HG03097 (cell line): ENCODE data around the gene TMEM191B.
"Not testable (repeated sequence)": the region's sequence is repeated elsewhere in the genome, so short reads cannot be mapped to it uniquely, and the experiment has no call there.

Experiments used
- ATAC-seq: cut with Tn5 transposase; IDR thresholded peaks from one replicate; pipeline ENCODE4 v1.9.1; 2021; ENCODE audit not compliant: unreplicated experiment, low FRiP score

TMEM191B gene

GRCh38 chr22:18527752-18528596, at the start of gene TMEM191B:
Gene TMEM191B (plus strand): TSS chr22:18527802. CDS start chr22:18527981, 179 bp downstream.
- ATAC-seq, result peak; percentile 10

GRCh38 chr22:18496227-18496626, 31.4 kb upstream of the TMEM191B start:
- not testable (repeated sequence) for ATAC-seq

GRCh38 chr22:18511327-18511726, 16.3 kb upstream of the TMEM191B start:
- not testable (repeated sequence) for ATAC-seq

- not testable (repeated sequence) for ATAC-seq
Observed at GRCh38 chr22:18512378-18512777, 15.2 kb upstream of the TMEM191B start.

GRCh38 chr22:18513454-18513853, 14.1 kb upstream of the TMEM191B start:
- not testable (repeated sequence) for ATAC-seq

- ATAC-seq, result not testable (repeated sequence)
Observed at GRCh38 chr22:18518061-18518460, 9.5 kb upstream of the TMEM191B start, which contains the start of gene GGTLC3. Gene GGTLC3 (minus strand): TSS chr22:18518161. CDS start chr22:18517897, 264 bp downstream.

GRCh38 chr22:18522762-18523161, 4.8 kb upstream of the TMEM191B start:
- not testable (repeated sequence) for ATAC-seq

- not testable (repeated sequence) for ATAC-seq
Observed at GRCh38 chr22:18523328-18523727, 4.3 kb upstream of the TMEM191B start.

GRCh38 chr22:18528597-18529415, 1.2 kb downstream of the TMEM191B start:
- ATAC-seq, result peak; percentile 74

GRCh38 chr22:18529416-18530145, 2.0 kb downstream of the TMEM191B start:
- ATAC-seq, result peak; percentile 10

- not testable (repeated sequence) for ATAC-seq
Observed at GRCh38 chr22:18533633-18534032, 6.0 kb downstream of the TMEM191B start.

- not testable (repeated sequence) for ATAC-seq
Observed at GRCh38 chr22:18534315-18534714, 6.7 kb downstream of the TMEM191B start.

GRCh38 chr22:18539994-18540393, 12.4 kb downstream of the TMEM191B start:
- not testable (repeated sequence) for ATAC-seq

GRCh38 chr22:18543400-18543799, 15.8 kb downstream of the TMEM191B start:
- ATAC-seq, result not testable (repeated sequence)

GRCh38 chr22:18544615-18545014, 17.0 kb downstream of the TMEM191B start:
- ATAC-seq, result not testable (repeated sequence)

GRCh38 chr22:18549458-18550179, 22.0 kb downstream of the TMEM191B start:
- ATAC-seq, result not testable (repeated sequence)

- not testable (repeated sequence) for ATAC-seq
Observed at GRCh38 chr22:18551046-18551445, 23.4 kb downstream of the TMEM191B start.

GRCh38 chr22:18552839-18553597, 25.4 kb downstream of the TMEM191B start:
- not testable (repeated sequence) for ATAC-seq
